Ishikawa (cell line): ENCODE data around the gene NOL4L.

Experiments
- EP300 ChIP-seq: IDR thresholded peaks from 2 replicates; pipeline ENCODE4 v1.6.1; 2012; ENCODE audit warnings: borderline replicate concordance
- RAD21 ChIP-seq: IDR thresholded peaks from 2 replicates; pipeline ENCODE4 v1.6.1; 2012; ENCODE audit warnings: low read depth
- REST ChIP-seq: IDR thresholded peaks from 2 replicates; pipeline ENCODE4 v1.6.1; 2012; ENCODE audit warnings: low read depth, mild to moderate bottlenecking
- TAF1 ChIP-seq: IDR thresholded peaks from 2 replicates; pipeline ENCODE4 v1.6.1; 2012; ENCODE audit warnings: low read depth, mild to moderate bottlenecking

GRCh38 chr20:32462900-32463641, 122.1 kb downstream of the NOL4L start:
- TF ChIP-seq TAF1, result no peak
- TF ChIP-seq RAD21, result no peak
- TF ChIP-seq REST, result no peak
- no peak for TF ChIP-seq EP300
